ENCODE data around the gene NOVA1. TPM values are rescaled to one million over a fixed set of nuclear protein-coding genes. Genes with fewer than 3 reads are reported as not detected.

The NOVA1 gene
- total RNA-seq, 1 donor from 2014 or later: 0.72 TPM

GRCh38 chr14:26589925-26590324, 7.9 kb downstream of the NOVA1 start:
- no peak for ATAC-seq

- ATAC-seq: no peak
These were observed 20.1 kb downstream of the NOVA1 start for GRCh38 chr14:26577711-26578110.

DNA sequence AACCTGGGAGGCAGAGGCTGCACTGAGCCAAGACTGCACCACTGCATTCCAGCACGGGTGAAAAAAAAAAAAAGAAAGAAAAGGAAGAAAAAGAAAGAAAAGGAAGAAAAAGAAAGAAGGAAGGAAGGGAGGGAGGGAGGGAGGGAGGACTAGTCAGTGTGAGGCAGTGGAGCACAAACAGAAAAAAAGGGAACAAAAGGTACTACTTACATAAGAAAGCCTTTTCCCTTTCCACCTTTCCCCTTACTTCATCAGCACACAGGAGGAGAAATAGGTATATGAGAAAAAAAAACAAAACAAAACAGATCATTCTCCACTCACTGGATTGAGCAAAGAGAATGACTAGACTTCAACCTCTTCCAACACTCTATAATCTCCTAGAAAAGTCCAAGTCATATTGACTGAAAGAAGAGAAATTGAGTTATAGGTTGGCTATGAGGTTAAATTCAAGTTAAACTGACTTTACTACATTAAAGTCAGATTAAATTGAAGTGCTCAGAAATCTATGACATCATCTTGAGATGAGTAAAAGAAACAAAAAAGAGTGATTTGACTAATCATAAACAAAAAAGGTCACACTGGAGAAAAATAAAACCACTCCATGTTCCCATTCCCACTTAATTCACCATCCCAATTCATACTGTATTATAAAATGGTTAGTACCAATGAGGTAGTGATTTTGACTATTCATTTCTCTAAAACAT, 43.6 kb downstream of the NOVA1 start:
- ATAC-seq: no peak

DNA sequence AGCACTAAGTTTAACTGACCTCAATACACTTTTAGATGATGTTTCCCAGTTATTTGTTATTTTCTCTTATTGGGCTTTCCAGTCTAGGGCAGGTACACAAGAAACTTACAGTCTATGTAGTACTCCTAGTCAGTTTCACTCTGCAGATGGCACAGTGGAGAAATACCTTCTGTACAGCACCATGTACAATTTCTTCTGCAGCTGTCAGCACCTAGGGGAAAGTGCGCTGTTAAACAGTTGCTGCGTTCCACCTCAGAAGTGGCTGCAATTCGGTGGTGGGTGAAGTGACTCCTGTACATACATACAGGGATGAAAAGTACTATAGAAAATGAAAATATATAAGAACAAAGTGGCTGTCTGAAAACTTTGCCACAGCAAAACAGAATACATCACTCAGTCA, 48.3 kb downstream of the NOVA1 start:
- ATAC-seq: no peak

DNA sequence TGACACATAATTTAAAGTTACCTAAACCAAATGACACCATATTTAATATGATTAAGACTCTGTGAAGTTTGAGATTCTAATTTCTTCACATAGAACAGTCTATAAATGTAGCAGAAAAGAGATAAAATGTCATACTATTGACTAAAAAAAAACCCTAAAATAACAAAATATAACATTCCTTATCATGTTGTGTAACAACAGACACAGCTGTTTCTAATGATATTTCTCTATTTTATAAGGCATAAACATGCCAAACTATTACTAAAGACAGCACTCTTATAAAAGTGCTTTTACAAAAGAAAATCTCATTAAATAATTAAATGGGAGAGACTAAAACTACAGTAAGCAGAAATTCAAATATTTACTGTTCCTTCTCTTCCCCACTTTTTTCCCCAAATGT, 49.4 kb downstream of the NOVA1 start:
- ATAC-seq: no peak

DNA sequence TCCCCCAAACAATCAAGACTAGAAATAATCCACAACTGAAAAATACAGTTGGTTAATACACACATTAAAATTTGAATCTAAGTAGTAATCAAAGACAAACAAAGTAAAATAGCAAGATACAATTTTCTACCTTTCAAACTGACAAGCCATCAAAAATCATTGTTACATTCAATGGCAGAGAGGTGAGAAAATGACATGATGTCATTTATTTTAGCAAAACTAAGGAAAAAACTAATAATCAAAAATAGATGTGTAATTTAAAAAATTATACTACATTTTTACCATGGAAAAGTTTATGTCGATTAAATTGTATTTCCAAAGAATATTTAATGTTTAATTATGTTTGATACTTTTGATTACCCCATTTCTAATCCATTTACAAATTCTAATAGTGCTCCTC, 59.7 kb downstream of the NOVA1 start:
- ATAC-seq: no peak

- ATAC-seq: no peak
These were observed 65.9 kb downstream of the NOVA1 start for GRCh38 chr14:26531894-26532293.

DNA sequence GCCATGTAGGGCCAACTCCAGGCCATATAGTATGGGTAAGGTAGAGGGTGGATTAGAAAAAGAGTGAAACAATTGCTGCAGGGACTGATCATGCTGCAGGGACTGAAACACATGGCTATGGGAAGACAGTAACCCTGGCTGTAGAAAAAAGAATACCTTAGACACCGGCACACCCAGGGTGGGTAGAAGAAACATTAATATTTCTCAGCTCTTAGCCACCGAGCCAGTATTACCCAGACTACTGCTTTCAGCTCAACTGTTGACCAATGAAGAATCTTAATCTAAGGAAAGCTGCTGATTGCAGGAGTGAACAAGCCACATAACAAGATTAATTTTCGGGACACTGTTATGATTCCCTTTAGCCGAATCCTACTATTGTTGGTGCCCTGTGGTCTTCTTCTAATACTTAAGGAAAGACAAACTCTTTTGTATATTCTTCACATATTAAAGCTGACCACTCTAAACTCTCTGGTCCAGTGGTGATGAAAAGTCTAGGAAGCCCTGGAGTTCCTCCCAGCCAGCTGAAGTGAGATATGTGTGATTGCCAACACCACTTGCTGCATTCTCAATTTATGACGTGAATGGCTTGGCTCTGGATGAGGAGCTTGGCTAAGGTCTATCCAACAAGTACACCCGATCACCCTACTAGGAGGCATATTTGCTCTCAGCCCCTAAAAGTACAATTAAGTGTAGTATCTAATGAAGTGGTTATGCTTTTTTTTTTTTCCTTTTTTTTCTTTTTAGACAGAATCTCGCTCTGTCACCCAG, 69.2 kb downstream of the NOVA1 start:
- no peak for ATAC-seq

- no peak for ATAC-seq
These were observed 70.7 kb downstream of the NOVA1 start for GRCh38 chr14:26527095-26527494.

DNA sequence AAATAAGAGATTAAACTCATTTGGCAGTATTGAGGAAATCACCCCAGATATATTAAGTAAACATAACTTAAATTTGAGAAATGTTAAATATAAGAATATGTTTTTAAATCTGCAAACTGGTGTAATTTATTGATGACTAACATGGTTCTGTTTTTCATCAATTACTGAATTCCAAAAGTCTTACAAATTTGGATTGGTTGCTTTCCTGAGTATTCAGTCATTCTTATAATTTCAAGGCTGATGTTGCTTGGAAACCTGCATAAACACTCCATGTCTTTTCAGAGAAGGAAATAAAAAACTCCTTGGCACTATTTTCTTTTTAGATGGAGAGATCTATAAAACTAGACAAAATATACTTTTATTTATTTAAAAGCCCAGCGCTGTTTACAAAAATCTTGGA, 71.7 kb downstream of the NOVA1 start:
- ATAC-seq: no peak

- ATAC-seq: no peak
These were observed 72.7 kb downstream of the NOVA1 start for GRCh38 chr14:26525085-26525484.

- ATAC-seq: no peak
These were observed 74.9 kb downstream of the NOVA1 start for GRCh38 chr14:26522967-26523366.

- ATAC-seq: no peak
These were observed 80.1 kb downstream of the NOVA1 start for GRCh38 chr14:26517771-26518170.

- no peak for ATAC-seq
These were observed 97.8 kb downstream of the NOVA1 start for GRCh38 chr14:26500028-26500427.

DNA sequence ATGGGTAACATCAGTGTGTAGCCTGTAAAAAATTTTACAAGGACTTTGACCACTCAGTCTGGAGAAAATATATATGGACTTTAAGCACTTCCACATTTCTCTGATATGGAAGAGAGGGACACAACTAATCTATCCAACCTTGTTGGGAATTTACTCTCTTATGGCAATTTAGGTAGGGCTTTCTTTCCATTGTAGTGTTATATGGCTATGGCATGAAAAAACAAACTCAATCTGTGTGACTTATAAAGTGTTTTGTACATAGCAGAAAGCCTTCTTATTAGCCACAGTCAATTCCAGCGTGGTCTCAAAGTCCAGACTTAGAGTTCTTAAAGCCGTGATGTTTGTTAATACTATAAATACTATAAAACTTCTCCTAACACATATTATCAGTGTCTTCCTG, 98.3 kb downstream of the NOVA1 start:
- no peak for ATAC-seq

DNA sequence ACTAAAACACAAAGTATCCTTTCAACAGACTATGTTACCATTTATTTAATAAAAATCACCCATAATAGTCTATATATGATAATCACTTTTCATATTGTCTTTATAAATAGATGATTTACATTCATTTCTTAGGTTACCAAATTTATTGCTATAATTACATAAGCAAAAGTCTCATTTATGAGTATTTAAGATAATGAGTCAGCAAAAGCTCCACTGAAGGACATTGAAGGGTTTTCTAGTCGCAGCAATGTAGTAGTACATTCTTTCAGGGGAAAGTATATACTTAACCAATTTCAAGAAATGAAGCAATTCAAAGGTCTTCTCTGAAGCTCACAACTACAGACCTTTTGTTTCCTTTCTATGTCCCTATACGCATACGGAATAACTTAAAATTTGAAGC, 110.9 kb downstream of the NOVA1 start:
- ATAC-seq: no peak

- ATAC-seq: no peak
These were observed 113.3 kb downstream of the NOVA1 start for GRCh38 chr14:26484562-26484961.

DNA sequence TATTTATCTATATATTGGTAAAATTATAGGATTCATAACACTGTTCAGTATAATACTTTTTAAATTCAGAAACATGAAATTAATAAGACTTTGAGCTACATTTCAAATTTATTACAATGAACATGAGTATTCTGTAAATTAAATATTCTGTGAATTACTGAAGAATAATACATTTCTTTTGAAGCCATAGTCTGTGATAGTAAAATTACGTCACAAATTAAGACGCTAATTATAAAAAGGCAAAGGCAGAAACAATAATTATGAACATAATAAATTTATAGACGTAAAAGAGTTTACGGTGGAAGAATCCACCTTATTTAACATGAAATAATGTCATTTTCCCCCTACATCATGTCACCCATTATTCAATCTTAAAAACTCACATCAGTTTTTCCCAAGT, 118.9 kb downstream of the NOVA1 start:
- ATAC-seq: no peak

GRCh38 chr14:26466862-26467261, 131.0 kb downstream of the NOVA1 start:
- no peak for ATAC-seq

- no peak for ATAC-seq
These were observed 134.7 kb downstream of the NOVA1 start for GRCh38 chr14:26463136-26463535.

DNA sequence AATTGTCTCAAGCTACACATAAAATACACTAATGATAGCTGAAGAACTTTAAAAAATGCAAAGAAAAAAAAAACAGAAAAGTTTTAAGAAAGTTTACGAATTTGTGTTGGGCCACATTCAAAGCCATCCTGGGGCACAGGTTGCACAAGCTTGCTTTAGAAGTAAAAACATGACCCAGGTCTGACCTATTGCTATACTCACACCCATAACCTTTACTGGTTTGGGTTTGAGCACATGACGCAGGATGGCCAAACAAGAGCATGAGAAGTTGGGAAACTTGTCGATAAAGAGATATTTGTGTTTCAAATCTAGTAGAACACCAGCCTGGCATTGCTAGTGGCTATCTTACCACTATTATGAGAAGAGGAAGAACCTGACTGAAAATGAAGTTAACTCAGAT, 143.7 kb downstream of the NOVA1 start:
- ATAC-seq: no peak

DNA sequence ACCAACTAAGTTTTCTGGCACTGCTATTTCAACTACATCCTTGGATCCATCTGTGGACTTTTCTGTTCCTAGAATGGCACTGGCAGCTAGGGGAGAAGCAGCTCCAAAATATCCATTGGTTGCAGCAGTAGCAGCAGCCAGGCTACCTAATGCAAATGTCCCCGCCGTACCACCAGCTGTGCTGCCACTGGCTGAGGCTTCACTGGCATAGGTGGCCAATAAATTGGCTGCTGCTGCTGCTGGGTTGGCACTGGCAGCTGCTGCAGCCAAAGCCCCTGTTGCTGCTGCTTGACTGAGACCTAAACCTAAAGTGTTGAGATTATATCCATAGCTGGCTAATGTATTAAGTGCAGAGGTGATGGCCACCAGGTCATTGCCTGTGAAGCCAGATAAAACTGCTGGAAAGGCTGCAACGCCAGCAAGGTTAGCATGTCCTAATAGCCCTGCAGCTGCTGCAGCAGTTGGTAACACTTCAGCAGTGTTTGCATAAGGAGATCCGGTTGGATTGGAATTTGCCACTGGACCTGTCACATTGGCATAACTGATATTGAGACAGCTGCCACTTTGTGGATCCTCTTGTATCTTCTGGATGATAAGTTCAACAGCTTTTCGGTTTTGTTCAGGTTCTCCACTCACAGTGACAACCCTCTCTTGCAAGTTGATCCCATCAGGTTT, 149.5 kb downstream of the NOVA1 start:
- ATAC-seq: no peak

- ATAC-seq: no peak
These were observed 153.0 kb downstream of the NOVA1 start for GRCh38 chr14:26444822-26445221.

- ATAC-seq: no peak
These were observed 154.2 kb downstream of the NOVA1 start for GRCh38 chr14:26443654-26444053.

Data from esophagus mucosa (tissue), 1 donor.